HL-60 (cell line): ENCODE results near the gene CCSER2.

Experiments used
- CTCF ChIP-seq: IDR thresholded peaks from one replicate; pipeline ENCODE4 v1.5.1; 2011; ENCODE audit warnings: low read length, control low read depth, inconsistent platforms; ENCODE audit not compliant: insufficient read depth
- POLR2AphosphoS5 ChIP-seq: IDR thresholded peaks from 2 replicates; pipeline ENCODE4 v1.6.1; 2012; ENCODE audit warnings: low read depth
- SPI1 ChIP-seq: IDR thresholded peaks from 2 replicates; pipeline ENCODE4 v1.6.1; 2012; ENCODE audit warnings: low read depth, mild to moderate bottlenecking, borderline replicate concordance
- TF ChIP-seq, protein P1 (sequence below): IDR thresholded peaks from 2 replicates; pipeline ENCODE4 v1.6.1; 2012; ENCODE audit warnings: low read depth; ENCODE audit not compliant: insufficient replicate concordance

DNA sequence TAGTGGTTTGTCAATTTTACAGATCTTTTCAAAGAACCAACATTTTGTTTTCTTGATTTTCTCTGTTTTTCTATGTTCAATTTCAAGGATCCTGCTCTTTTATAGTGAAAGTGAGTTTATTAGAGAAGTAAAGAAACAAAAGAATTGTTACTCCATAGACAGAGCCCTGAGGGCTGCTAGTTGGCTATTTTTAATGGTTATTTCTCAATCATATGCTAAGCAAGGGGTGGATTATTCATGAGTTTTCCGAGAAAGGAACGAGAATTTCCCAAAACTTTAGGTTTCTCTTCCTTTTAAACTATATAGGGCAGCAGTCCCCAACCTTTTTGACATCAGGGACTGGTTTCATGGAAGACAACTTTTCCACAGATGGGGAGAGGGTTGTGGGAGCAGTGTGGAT is 165.0 kb downstream of the CCSER2 start:
- TF ChIP-seq CTCF = no peak
- TF ChIP-seq, protein P1, sequence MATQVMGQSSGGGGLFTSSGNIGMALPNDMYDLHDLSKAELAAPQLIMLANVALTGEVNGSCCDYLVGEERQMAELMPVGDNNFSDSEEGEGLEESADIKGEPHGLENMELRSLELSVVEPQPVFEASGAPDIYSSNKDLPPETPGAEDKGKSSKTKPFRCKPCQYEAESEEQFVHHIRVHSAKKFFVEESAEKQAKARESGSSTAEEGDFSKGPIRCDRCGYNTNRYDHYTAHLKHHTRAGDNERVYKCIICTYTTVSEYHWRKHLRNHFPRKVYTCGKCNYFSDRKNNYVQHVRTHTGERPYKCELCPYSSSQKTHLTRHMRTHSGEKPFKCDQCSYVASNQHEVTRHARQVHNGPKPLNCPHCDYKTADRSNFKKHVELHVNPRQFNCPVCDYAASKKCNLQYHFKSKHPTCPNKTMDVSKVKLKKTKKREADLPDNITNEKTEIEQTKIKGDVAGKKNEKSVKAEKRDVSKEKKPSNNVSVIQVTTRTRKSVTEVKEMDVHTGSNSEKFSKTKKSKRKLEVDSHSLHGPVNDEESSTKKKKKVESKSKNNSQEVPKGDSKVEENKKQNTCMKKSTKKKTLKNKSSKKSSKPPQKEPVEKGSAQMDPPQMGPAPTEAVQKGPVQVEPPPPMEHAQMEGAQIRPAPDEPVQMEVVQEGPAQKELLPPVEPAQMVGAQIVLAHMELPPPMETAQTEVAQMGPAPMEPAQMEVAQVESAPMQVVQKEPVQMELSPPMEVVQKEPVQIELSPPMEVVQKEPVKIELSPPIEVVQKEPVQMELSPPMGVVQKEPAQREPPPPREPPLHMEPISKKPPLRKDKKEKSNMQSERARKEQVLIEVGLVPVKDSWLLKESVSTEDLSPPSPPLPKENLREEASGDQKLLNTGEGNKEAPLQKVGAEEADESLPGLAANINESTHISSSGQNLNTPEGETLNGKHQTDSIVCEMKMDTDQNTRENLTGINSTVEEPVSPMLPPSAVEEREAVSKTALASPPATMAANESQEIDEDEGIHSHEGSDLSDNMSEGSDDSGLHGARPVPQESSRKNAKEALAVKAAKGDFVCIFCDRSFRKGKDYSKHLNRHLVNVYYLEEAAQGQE = no peak
- no peak for TF ChIP-seq POLR2AphosphoS5
- no peak for TF ChIP-seq SPI1
